Measurements from ENCODE around the gene NDUFA7. TPM values are rescaled to one million over a fixed set of nuclear protein-coding genes. Genes with fewer than 3 reads are reported as not detected.
"Not testable (repeated sequence)": the region's sequence is repeated elsewhere in the genome, so short reads cannot be mapped to it uniquely, and the experiment has no call there.

NDUFA7 gene
- total RNA-seq, 1 donor from 2014 or later: 49.6 TPM

GRCh38 chr19:8321986-8322637, 937 bp upstream of the NDUFA7 start:
- intact Hi-C loops (cut with micrococcal nuclease): loop anchor here (1.0 to 5.0 kb wide), 4 partner anchors 14 to 379 kb away; partner anchors contain the start of genes CD320, RAB11B and TIMM44

- intact Hi-C loops (cut with micrococcal nuclease): loop anchor here (1.0 to 5.0 kb wide), 4 partner anchors 12 to 378 kb away; partner anchors contain the start of genes CD320, RAB11B and TIMM44
Observed at GRCh38 chr19:8320564-8321066, 560 bp downstream of the NDUFA7 start.

DNA sequence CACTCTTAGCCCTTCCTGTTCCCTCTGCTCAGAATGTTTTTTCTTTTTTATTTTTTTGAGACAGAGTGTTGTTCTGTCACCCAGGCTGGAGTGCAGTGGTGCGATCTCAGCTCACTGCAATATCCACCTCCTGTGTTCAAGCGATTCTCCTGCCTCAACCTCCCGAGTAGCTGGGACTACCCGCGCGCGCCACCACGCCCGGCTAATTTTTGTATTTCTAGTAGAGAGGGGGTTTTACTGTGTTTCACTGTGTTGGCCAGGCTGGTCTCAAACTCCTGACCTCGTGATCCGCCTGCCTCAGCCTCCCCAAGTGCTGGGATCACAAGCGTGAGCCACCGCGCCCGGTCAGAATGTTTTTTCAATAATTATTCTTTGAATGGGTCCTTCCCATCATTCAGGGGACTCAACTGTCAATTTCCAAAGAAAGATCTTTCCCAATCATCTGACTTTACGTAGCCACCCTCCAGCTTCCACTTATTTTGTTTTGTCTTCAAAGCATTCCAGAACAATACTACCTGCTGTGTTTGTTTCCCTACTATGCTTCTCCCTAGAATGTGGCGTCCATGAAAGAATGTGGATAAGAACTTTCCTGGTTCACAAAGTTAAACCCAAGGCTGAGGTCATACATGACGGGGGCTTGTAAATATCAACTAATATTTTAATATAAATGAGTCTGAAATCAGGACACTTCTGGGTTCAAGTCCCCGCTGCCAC, 1.2 kb downstream of the NDUFA7 start:
- intact Hi-C loops (cut with micrococcal nuclease): loop anchor here (2.0 to 5.0 kb wide), 2 partner anchors 53 to 377 kb away; partner anchors contain the start of gene TIMM44

DNA sequence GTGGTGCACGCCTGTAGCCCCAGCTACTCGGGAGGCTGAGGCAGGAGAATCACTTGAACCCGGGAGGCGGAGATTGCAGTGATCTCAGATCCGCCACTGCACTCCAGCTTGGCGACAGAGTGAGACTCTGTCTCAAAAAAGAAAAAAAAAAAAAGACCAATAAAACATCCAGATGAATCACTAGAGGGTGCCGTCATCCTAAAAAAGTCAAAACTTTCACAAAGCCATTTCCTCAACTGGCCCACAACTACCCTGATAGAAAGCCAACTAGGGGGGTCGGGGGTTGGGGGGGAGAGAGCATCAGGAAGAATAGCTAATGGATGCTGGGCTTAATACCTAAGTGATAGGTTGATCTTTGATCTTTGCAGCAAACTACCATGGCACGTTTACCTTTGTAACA, 2.3 kb downstream of the NDUFA7 start:
- intact Hi-C loops (cut with micrococcal nuclease): not testable (repeated sequence)

DNA sequence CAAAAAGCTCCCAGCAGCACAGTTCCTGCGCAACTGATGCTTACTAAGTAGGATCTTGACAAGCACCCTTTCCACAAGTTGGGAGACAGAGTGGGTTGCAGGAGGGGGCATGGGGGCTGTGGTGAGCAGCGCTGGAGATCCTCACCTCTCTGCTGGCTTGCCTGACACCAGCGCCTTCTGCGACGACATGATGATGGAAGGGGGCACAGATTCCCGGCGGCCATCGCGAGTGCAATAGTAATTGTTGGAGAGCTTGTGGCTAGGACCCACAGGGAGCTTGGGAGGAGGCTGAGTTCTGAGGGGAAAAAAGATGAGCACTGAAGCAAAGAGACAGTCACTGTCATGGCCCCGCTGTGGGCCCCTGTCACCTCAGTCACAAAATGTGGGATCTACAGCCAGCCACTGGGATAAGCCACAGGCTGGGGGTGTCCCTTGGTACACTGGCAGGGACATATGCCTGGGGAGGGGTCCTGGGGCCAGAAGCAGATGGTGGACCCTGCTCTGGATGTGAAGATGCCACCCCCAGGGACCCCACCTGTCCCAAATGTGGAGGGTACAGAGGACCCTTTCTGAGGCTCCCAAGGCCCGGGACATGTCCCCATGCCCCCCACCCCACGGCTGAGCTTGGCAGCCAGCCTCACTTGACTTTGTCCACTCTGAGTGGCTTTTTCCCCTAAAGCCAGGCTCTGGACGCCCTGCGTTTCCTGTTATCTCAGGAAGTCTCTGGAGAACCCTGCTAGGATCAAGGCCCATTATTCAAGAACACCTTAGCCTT, 4.6 kb downstream of the NDUFA7 start:
- intact Hi-C loops (cut with micrococcal nuclease): no loop called here

GRCh38 chr19:8314981-8315640, 6.1 kb downstream of the NDUFA7 start:
- intact Hi-C loops (cut with micrococcal nuclease): not testable (repeated sequence)

- intact Hi-C loops (cut with micrococcal nuclease): no loop called here
Observed at GRCh38 chr19:8311461-8312260, 9.5 kb downstream of the NDUFA7 start.

- intact Hi-C loops (cut with micrococcal nuclease): no loop called here
Observed at GRCh38 chr19:8310342-8311055, 10.7 kb downstream of the NDUFA7 start.

- intact Hi-C loops (cut with micrococcal nuclease): loop anchor here (1.0 to 5.0 kb wide), 2 partner anchors 12 to 1112 kb away; partner anchors contain the start of genes NDUFA7 and RPS28
Observed at GRCh38 chr19:8308891-8309291, 12.3 kb downstream of the NDUFA7 start.

GRCh38 chr19:8307965-8308866, 13.0 kb downstream of the NDUFA7 start, which contains the start of gene CD320:
TSS of gene CD320 (minus strand) at chr19:8308358. CDS start at chr19:8308290, 68 bp downstream.
- intact Hi-C loops (cut with micrococcal nuclease): loop anchor here (1.0 to 5.0 kb wide), 2 partner anchors 13 to 1111 kb away; partner anchors contain the start of genes NDUFA7 and RPS28

DNA sequence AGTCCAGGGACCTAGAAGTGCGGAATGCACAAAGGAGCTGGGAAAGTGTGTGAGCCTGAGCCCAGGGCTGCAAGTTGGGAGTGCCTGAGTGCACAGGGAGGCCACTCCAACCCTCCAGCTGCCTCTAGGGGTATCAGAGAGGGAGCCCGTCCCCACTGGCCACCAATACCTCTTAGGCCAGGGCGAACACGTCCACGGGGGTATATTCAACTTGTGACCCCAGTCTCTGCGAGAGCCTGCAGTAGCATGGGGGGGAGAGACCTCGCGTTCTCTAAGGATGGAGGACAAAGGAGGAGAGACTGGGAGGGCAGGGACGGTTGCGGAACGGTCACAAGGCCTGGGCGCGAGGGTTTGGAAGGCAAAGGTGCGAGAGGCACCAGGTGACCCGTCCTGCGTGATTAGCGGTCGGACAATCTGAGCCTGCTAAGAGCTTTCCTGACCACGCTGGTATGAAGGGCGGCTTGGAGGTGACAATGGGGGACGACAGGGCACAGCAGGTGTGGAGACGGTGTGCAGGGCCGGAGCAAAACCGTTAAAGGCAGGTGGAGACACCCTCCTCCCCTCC, 13.7 kb downstream of the NDUFA7 start:
- intact Hi-C loops (cut with micrococcal nuclease): loop anchor here (5.0 kb wide), 1 partner anchor 1110 kb away; no protein-coding TSS in a partner anchor

DNA sequence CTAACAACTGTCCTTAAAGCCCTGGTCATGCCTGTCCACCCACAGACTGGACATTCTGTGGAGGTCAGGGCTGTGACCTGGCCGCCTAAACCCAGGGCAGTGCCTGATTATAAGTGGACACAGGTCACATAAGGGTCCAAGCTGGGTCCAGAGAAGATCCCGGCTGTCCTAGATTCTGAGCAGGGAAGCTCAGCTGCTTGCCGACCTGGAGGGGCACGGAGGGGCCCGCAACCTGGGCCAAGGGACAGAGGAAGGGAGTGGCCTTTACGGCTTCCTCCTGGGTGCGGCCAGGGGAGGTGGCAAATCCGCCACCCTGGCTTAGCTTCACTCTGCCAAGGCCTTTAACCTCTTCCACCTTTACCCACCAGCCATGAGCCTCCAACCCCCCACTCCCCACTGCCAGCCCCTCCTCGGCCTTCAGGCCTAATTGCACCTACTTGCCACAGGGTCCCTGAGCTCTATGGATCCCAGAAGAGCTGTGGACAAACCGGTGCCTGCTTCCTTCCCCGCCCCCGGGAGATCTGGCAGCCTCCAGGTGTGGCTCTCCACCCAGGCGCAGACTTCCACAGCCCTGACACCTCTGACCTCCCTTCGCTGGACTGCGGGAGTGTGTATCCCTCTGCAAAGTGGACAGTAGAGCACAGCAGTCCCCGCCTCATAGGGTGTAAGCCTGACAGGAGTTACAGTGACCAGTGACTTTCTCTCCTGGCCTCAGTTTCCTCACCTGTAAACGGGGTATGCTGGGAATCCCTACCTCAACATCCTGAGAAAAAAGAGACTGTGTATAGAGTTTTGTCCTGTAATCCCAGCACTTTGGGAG, 14.7 kb downstream of the NDUFA7 start:
- intact Hi-C loops (cut with micrococcal nuclease): loop anchor here (5.0 kb wide), 1 partner anchor 1109 kb away; no protein-coding TSS in a partner anchor

GRCh38 chr19:8305798-8306197, 15.4 kb downstream of the NDUFA7 start:
- intact Hi-C loops (cut with micrococcal nuclease): loop anchor here (5.0 kb wide), 1 partner anchor 1108 kb away; no protein-coding TSS in a partner anchor

GRCh38 chr19:8304841-8305621, 16.1 kb downstream of the NDUFA7 start:
- intact Hi-C loops (cut with micrococcal nuclease): loop anchor here (5.0 kb wide), 1 partner anchor 1108 kb away; no protein-coding TSS in a partner anchor

DNA sequence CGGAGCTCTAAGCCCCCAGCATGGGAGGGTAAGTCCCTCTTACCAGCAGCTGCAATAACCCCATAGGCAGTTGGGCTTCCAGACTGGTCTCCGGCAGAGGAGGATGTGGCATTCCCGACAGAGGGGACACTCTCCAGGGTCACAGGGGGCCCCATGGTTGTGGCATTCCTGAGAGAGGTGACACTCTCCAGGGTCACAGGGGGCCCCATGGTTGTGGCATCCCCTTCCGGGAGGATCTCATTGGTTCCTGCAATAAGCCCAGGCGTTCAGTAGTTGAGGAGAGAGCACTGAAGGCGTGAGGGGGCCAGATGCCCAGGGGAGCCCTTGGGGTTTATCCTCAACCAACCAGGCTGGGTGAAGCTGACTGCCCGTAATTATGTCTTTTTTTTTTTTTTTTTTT, 18.4 kb downstream of the NDUFA7 start:
- intact Hi-C loops (cut with micrococcal nuclease): no loop called here

- intact Hi-C loops (cut with micrococcal nuclease): no loop called here
Observed at GRCh38 chr19:8302357-8302691, 18.9 kb downstream of the NDUFA7 start.

Measured in T-helper 2 cell treated with Interferon-gamma antibody and Interleukin-4, amounts not matched to agents 100 ng/mL and 5 ng/mL, for 36 hours (primary cell).